NCI-H1930 (cell line): ENCODE results near the gene CCDC93.

Source experiments
- DNase-seq, 2 experiments: peaks; one replicate each; lab custom pipeline; 2025; lab: John Stamatoyannopoulos, UW

The CCDC93 gene

GRCh38 chr2:117989854-117990438, 23.9 kb downstream of the CCDC93 start:
- no peak for DNase-seq

- no peak for DNase-seq
Measured at GRCh38 chr2:117987121-117987520, 26.7 kb downstream of the CCDC93 start.

- no peak for DNase-seq
Measured at GRCh38 chr2:117985092-117985491, 28.8 kb downstream of the CCDC93 start.

- no peak for DNase-seq
Measured at GRCh38 chr2:117984208-117984607, 29.7 kb downstream of the CCDC93 start.

- no peak for DNase-seq
Measured at GRCh38 chr2:117983040-117983439, 30.8 kb downstream of the CCDC93 start.

GRCh38 chr2:117982376-117983033, 31.4 kb downstream of the CCDC93 start:
- DNase-seq: no peak

- no peak for DNase-seq
Measured at GRCh38 chr2:117981810-117982209, 32.1 kb downstream of the CCDC93 start.

GRCh38 chr2:117980783-117981676, 32.8 kb downstream of the CCDC93 start:
- no peak for DNase-seq

- no peak for DNase-seq
Measured at GRCh38 chr2:117979911-117980701, 33.8 kb downstream of the CCDC93 start.

- no peak for DNase-seq
Measured at GRCh38 chr2:117977696-117978095, 36.2 kb downstream of the CCDC93 start.

- no peak for DNase-seq
Measured at GRCh38 chr2:117976581-117976980, 37.3 kb downstream of the CCDC93 start.

- DNase-seq: no peak
Measured at GRCh38 chr2:117973498-117974082, 40.3 kb downstream of the CCDC93 start.

GRCh38 chr2:117972476-117973123, 41.3 kb downstream of the CCDC93 start:
- no peak for DNase-seq

GRCh38 chr2:117968722-117969121, 45.1 kb downstream of the CCDC93 start:
- no peak for DNase-seq

- DNase-seq: no peak
Measured at GRCh38 chr2:117967977-117968718, 45.7 kb downstream of the CCDC93 start.

GRCh38 chr2:117963446-117963845, 50.4 kb downstream of the CCDC93 start:
- no peak for DNase-seq

GRCh38 chr2:117961201-117961600, 52.7 kb downstream of the CCDC93 start:
- DNase-seq: no peak

GRCh38 chr2:117960231-117960630, 53.6 kb downstream of the CCDC93 start:
- no peak for DNase-seq

GRCh38 chr2:117958186-117958585, 55.7 kb downstream of the CCDC93 start:
- DNase-seq: no peak

- DNase-seq: no peak
Measured at GRCh38 chr2:117957616-117958015, 56.3 kb downstream of the CCDC93 start.
